HEK293 (cell line): Measurements from ENCODE around the gene MYO1D.

Experiments used
- BCL11A ChIP-seq: fragments of 450-650 bp; formaldehyde crosslinking; IDR thresholded peaks from 2 replicates; pipeline ENCODE4 v1.5.1; 2016; ENCODE audit warnings: low read depth, missing biosample characterization, missing genetic modification characterization
- ZNF174 ChIP-seq: fragments of 450-650 bp; formaldehyde crosslinking; IDR thresholded peaks from 2 replicates; pipeline ENCODE4 v1.5.0; 2017; ENCODE audit warnings: missing biosample characterization, mild to moderate bottlenecking, missing genetic modification characterization
- ZNF549 ChIP-seq: fragments of 450-650 bp; IDR thresholded peaks from 2 replicates; pipeline ENCODE4 v1.5.1; 2018; ENCODE audit warnings: missing biosample characterization, missing genetic modification characterization, mild to moderate bottlenecking, inconsistent platforms, moderate library complexity
- TF ChIP-seq, protein P1 (sequence below): fragments of 450-650 bp; formaldehyde crosslinking; IDR thresholded peaks from 2 replicates; pipeline ENCODE4 v1.5.1; 2016; ENCODE audit warnings: missing biosample characterization, missing genetic modification characterization
- TF ChIP-seq, protein P2 (sequence below): fragments of 450-650 bp; formaldehyde crosslinking; IDR thresholded peaks from 2 replicates; pipeline ENCODE4 v1.5.1; 2016; ENCODE audit warnings: missing biosample characterization, missing genetic modification characterization, low read depth

DNA sequence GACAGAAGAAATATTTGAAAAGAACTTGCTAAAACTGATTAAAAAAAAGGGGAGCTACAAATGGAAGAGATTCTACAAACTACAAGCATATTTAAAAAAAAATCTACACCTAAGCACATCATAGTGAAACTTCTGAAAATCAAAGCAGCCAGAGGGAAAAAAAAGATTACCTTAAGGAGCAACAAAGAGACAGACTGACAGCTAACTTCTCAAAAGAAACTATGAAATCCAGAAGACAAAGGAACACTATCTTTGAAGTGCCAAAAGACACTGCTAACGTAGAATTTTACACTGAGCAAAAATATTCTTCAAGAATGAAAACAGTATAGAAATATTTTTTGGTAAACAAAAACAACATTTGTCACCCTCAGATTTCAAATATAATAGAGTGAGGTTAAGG is 151.2 kb downstream of the MYO1D start:
- TF ChIP-seq ZNF549 (tag by site-specific recombination) (no peak), ZNF174 (tag by site-specific recombination) (no peak), BCL11A (tag by site-specific recombination) (no peak)
- TF ChIP-seq, protein P1, sequence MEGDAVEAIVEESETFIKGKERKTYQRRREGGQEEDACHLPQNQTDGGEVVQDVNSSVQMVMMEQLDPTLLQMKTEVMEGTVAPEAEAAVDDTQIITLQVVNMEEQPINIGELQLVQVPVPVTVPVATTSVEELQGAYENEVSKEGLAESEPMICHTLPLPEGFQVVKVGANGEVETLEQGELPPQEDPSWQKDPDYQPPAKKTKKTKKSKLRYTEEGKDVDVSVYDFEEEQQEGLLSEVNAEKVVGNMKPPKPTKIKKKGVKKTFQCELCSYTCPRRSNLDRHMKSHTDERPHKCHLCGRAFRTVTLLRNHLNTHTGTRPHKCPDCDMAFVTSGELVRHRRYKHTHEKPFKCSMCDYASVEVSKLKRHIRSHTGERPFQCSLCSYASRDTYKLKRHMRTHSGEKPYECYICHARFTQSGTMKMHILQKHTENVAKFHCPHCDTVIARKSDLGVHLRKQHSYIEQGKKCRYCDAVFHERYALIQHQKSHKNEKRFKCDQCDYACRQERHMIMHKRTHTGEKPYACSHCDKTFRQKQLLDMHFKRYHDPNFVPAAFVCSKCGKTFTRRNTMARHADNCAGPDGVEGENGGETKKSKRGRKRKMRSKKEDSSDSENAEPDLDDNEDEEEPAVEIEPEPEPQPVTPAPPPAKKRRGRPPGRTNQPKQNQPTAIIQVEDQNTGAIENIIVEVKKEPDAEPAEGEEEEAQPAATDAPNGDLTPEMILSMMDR (tag by site-specific recombination), result no peak
- TF ChIP-seq, protein P2, sequence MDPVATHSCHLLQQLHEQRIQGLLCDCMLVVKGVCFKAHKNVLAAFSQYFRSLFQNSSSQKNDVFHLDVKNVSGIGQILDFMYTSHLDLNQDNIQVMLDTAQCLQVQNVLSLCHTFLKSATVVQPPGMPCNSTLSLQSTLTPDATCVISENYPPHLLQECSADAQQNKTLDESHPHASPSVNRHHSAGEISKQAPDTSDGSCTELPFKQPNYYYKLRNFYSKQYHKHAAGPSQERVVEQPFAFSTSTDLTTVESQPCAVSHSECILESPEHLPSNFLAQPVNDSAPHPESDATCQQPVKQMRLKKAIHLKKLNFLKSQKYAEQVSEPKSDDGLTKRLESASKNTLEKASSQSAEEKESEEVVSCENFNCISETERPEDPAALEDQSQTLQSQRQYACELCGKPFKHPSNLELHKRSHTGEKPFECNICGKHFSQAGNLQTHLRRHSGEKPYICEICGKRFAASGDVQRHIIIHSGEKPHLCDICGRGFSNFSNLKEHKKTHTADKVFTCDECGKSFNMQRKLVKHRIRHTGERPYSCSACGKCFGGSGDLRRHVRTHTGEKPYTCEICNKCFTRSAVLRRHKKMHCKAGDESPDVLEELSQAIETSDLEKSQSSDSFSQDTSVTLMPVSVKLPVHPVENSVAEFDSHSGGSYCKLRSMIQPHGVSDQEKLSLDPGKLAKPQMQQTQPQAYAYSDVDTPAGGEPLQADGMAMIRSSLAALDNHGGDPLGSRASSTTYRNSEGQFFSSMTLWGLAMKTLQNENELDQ (tag by site-specific recombination), result no peak
